Occipital lobe (tissue), 2 donors: ENCODE results near the gene EGLN1. TPM values are rescaled to one million over a fixed set of nuclear protein-coding genes. Genes with fewer than 3 reads are reported as not detected.
"Not testable (repeated sequence)": the region's sequence is repeated elsewhere in the genome, so short reads cannot be mapped to it uniquely, and the experiment has no call there.

Source experiments
- DNase-seq: peaks from one replicate; lab custom pipeline; 2025; lab: John Stamatoyannopoulos, UW
- total RNA-seq: library from RNA; depleted of rRNA; stranded (reverse); fragments of >200 nt; gene quantifications from one replicate; pipeline ENCODE4 v1.2.3, GENCODE V29; 2014

Gene EGLN1
- total RNA-seq, result 83.1 TPM

- peak; percentile 76 for DNase-seq
Measured at GRCh38 chr1:231421971-231422797, at the start of gene EGLN1. Gene EGLN1 (minus strand): TSS chr1:231422287. CDS start chr1:231421888, 399 bp downstream.

GRCh38 chr1:231471500-231471899 is 49.4 kb upstream of the EGLN1 start:
- DNase-seq, result not testable (repeated sequence)

GRCh38 chr1:231471027-231471426 is 48.9 kb upstream of the EGLN1 start:
- not testable (repeated sequence) for DNase-seq

- DNase-seq, result no peak
Measured at GRCh38 chr1:231467986-231468385, 45.9 kb upstream of the EGLN1 start.

- DNase-seq, result no peak
Measured at GRCh38 chr1:231465051-231465450, 43.0 kb upstream of the EGLN1 start.

- no peak for DNase-seq
Measured at GRCh38 chr1:231463541-231463940, 41.5 kb upstream of the EGLN1 start.

GRCh38 chr1:231460614-231461013 is 38.5 kb upstream of the EGLN1 start:
- DNase-seq, result no peak

GRCh38 chr1:231459438-231459837 is 37.4 kb upstream of the EGLN1 start:
- not testable (repeated sequence) for DNase-seq

GRCh38 chr1:231457956-231458355 is 35.9 kb upstream of the EGLN1 start:
- not testable (repeated sequence) for DNase-seq

- DNase-seq, result not testable (repeated sequence)
Measured at GRCh38 chr1:231454133-231454532, 32.0 kb upstream of the EGLN1 start.

GRCh38 chr1:231446138-231446537 is 24.1 kb upstream of the EGLN1 start:
- no peak for DNase-seq

GRCh38 chr1:231444059-231444458 is 22.0 kb upstream of the EGLN1 start:
- no peak for DNase-seq

GRCh38 chr1:231443363-231443762 is 21.3 kb upstream of the EGLN1 start:
- no peak for DNase-seq

- no peak for DNase-seq
Measured at GRCh38 chr1:231442735-231443134, 20.6 kb upstream of the EGLN1 start.

GRCh38 chr1:231432996-231433395 is 10.9 kb upstream of the EGLN1 start:
- no peak for DNase-seq

- DNase-seq, result no peak
Measured at GRCh38 chr1:231431665-231432415, 9.8 kb upstream of the EGLN1 start.

- DNase-seq, result not testable (repeated sequence)
Measured at GRCh38 chr1:231430678-231431352, 8.7 kb upstream of the EGLN1 start.

GRCh38 chr1:231428377-231428776 is 6.3 kb upstream of the EGLN1 start:
- DNase-seq, result no peak

GRCh38 chr1:231424950-231425805 is 3.1 kb upstream of the EGLN1 start:
- DNase-seq, result no peak

- DNase-seq, result no peak
Measured at GRCh38 chr1:231423648-231424047, 1.6 kb upstream of the EGLN1 start.

- no peak for DNase-seq
Measured at GRCh38 chr1:231422798-231423309, 767 bp upstream of the EGLN1 start.
